Right lung (tissue), 5 donors: ENCODE measurements around the gene SETD6. TPM values are rescaled to one million over a fixed set of nuclear protein-coding genes. Genes with fewer than 3 reads are reported as not detected.
"Not testable (repeated sequence)": the region's sequence is repeated elsewhere in the genome, so short reads cannot be mapped to it uniquely, and the experiment has no call there.

Experiments used
- DNase-seq, 2 donors: peaks; one replicate each; pipeline ENCODE4 v3.0.0-alpha.2; 2013
- polyA plus RNA-seq, 5 donors: library from polyadenylated mRNA; unstranded; fragments of 120-200 nt; gene quantifications; one replicate each; pipeline versions ENCODE4 v1.2.1 to v1.2.3, GENCODE V29; 2013; ENCODE audit warnings: inconsistent platforms in 1 of 5, low replicate concordance in 1 of 5; ENCODE audit not compliant: insufficient read length in 5 of 5, insufficient read depth in 1 of 5

Gene SETD6
- polyA plus RNA-seq, 5 donors = 30.6 to 37.1 (median 34.8) TPM

DNA sequence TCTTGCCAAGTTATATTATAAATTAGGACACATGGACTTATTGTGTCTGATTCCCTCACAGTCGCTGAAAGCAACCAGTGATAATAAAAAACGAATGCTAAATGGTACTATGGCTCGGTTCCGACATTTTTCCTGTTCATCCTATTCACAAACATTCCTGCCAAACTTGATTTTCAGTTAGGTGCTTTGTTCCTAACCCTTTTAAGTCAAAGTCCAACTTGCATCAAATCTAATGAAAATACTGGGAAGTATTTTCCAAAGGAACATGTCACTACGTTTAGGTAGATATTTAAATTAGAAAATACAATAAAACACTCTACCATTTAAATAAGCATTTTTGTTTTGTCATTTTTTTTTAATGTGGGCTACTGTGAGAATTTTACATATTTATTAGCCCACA, 21.0 kb downstream of the SETD6 start:
- no peak for DNase-seq

DNA sequence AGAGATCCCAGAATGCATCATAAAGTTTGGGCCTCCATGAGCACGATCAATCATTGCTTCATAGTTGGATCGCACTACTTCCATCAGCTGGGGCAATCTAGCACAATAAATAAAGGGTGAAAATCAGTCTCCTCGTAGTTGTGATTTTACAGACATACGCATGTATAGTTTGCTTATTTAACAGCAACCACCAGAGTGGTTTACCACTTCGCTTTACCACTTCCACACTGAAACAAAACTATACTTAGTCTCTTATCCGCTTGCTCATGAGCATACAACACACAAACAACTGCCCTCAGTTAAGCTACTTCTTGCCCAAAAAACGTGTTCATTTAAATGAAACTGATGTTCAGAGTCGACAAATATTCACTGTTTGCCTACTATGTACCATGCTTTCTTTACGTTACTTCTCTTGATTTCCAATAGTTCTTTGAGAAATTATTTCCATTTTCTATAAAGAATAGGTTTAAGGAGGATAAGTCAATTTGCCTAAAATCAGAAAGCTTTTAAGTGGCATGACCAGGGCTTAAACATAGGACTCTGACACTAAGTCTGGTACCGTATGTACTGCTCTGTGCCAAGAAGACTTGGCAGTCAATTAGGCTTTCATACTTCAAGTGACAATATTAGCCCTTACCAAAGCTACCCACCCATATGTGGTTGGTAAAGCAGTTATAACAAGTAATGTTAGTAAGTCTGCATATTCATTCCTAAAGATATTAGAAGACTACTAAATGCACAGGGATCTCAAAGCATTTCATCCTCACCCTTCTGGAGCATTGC, 22.0 kb downstream of the SETD6 start:
- DNase-seq = no peak

DNA sequence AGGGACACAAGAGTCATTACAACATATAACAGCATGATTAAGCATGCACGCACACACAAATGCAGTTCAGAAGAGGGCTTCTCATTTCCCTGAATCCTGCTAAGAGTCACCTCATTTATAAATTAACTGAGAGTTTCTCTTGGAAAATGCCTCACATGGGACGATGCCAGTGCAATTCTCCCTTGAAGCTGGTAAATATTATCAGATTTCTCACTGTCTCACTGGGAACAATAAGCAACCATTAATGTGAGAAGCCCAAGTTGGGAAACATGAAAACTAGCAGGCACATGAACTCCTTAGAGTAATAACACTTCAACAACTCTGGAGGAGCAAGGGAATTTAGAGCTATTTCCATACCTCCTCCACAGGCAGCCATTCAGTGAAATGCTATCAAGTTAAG, 26.4 kb downstream of the SETD6 start:
- DNase-seq = no peak

DNA sequence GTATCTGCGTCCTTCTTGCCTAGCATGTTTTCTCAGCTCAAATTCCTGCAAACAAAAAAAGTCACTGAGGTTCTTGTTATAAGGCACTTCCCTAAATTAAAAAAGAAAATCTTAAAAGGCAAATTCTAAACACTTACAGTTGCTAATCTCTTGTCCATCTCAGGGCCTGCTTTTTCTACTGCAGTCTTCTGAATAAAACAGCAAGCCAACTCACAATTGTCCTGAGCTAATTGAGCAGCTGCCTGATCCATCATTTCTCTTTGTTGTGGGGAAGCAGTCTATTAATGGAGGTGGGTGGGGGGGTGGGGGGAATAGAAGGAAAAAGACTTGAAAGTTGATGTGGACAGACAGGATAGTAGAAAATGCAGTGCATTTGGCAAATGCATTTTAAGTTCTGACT, 27.0 kb downstream of the SETD6 start:
- no peak for DNase-seq

DNA sequence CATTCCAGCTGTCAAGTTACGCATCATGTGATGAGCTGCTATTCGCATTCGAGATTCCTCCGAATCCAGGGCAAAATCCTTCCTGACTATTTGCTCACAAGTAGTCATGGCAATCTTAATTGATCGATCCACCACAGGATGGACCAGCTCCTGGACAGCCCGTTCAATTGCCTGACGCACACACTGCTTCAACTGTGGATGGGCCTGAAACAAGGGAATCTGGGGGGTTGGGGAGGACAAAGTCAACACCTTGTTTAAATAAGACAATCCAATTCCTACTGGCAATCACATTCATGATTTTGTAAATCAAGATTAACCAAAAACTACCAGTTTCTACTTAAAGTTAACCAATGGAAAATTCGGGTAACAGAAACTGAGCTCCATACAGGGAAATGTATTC, 28.4 kb downstream of the SETD6 start:
- DNase-seq = no peak

DNA sequence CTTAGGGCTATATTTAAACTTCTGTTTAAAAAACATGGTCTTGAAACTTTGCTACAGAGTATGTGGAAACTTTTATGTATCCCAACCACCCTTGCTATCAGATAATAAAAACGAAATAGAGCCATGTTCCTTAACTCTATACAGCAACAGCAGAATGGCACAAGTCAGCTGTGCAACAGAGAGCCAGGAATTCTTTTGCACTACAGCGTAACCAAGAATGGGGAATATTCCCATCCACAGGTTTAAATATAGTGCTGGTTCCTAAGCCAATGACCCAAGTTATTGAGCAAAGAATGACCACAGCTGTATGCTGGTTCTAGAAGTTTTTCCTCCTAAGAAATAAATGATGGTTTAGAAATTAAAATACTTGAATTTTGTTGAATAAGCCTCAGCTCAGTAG, 33.1 kb downstream of the SETD6 start:
- no peak for DNase-seq

DNA sequence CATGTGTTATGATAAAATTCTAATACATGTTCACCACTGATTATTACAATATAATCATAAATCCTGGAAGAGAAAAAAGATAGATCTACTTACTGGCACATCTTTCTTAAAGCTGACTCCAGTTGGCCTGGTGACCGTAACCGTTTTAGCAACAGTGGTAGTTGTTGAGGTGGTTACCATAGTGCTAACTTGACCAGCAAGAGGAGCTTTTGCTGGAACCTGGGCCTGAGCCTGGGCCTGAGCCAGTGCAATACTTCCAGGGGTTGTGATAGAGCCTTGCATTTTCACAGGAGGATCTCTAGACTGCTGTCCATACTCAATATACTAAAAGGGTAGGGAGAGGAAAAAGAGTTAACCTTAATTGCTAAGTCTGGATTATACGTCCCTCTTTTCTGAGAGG, 36.2 kb downstream of the SETD6 start:
- DNase-seq = no peak

DNA sequence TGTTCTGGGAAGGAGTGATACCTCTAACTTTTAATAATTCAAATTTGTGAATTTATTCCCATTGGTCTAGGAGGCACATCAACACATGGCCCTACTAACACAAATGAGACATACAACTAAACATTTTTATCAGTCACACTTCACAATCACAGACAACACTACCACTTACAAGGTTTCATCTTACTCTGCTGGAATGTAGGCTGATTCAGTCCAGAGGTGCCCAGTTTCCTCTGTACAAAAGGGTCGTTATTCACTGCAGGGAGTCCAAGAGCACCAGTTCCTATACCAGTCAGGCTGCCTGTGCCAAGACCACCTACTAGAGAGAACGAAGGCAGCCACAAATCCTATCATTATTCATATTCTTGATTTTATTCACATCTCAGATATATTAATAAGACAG, 41.4 kb downstream of the SETD6 start:
- DNase-seq = no peak

DNA sequence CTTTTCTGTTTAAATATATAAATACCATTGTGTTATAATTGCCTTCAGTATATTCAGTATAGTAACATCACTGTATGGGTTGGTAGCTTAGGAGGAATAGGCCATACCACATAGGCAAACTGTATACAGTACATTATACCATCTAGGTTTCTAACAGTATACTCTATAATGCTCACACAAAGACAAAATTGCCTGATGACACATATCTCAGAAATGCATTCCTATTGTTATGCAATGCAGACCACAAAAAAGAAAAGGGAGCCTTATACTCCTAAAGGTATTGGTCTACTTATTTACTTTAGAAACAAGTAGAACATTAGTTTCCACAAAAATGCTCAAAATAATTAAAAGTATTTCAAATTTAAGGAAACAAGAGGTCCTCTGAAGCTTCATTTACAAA, 47.9 kb downstream of the SETD6 start:
- DNase-seq = no peak

DNA sequence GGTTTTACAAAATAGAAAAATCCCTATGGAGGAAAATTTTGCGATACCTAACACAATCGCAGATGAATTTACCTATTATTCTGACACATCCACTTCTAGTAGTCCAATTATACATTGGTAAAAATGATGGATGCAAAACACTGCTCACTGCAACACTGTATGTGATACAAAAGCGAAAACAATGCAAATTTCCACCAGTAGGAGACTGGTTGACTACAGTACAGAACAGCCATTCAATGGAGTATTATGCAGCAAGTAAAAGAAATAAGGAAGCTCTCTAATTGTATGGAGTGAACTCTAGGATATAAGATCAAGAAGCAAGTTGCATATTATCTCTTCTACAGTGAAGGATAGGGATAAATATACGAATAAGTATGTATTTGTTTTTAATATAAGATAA, 48.5 kb downstream of the SETD6 start:
- no peak for DNase-seq

DNA sequence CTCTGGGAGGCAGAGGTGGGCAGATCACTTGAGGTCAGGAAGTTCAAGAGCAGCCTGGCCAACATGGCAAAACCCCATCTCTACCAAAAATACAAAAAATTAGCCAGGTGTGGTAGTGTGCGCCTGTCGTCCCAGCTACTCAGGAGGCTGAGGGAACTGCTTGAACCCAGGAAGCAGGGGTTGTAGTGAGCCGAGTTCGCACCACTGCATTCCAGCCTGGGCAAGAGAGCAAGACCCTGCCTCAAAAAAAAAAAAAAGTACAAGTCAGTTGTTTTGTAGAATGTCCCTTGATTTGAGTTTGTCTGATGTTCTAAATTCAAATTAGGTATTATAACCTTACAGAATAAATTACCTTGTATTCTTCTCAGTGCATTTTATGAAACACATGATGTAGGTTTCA, 50.4 kb downstream of the SETD6 start:
- DNase-seq = not testable (repeated sequence)

Other genes starting within 250 kb of the SETD6 start
- gene PRSS54, start 220.5 kb upstream of the SETD6 start, polyA plus RNA-seq = under 1 TPM in 1 of 5 donors, not detected in 4; 0.12 TPM
- 10 to 100 TPM in 4 of 5 donors, 1 to 10 TPM in 1; 9.5 to 14.8 (median 10.9) TPM for gene GINS3, start 123.0 kb upstream of the SETD6 start, polyA plus RNA-seq
- gene NDRG4, start 15.4 kb upstream of the SETD6 start, polyA plus RNA-seq = 10 to 100 TPM in 4 of 5 donors, 1 to 10 TPM in 1; 9.8 to 16.5 (median 12.9) TPM
- gene CNOT1, start 114.3 kb downstream of the SETD6 start, polyA plus RNA-seq = 100 to 1,000 TPM; 173 to 200 (median 185) TPM
- 10 to 100 TPM; 10.9 to 12.1 (median 11.3) TPM for gene SLC38A7, start 169.3 kb downstream of the SETD6 start, polyA plus RNA-seq
- gene GOT2, start 218.8 kb downstream of the SETD6 start, polyA plus RNA-seq = 10 to 100 TPM; 52.1 to 58.4 (median 53.9) TPM